Neural cell (in vitro differentiated cells): ENCODE data around the gene AARS2. TPM values are rescaled to one million over a fixed set of nuclear protein-coding genes. Genes with fewer than 3 reads are reported as not detected.

Source experiments
- H2AFZ ChIP-seq: fragments of 200-600, 300-800 bp; sonication (generic), shearing (Covaris generic); 2 replicates; pipeline ENCODE4 v1.6.0; 2014; ENCODE audit warnings: low read depth, mild to moderate bottlenecking, antibody characterized with exemption, low read length, moderate library complexity
- H3F3A ChIP-seq: fragments of 200-600 bp; shearing (Covaris generic); 2 replicates; pipeline ENCODE4 v1.6.1; 2016; ENCODE audit warnings: mild to moderate bottlenecking, moderate library complexity, mixed read lengths, antibody characterized with exemption, low read length; ENCODE audit not compliant: insufficient read depth, poor library complexity, severe bottlenecking
- H3K27ac ChIP-seq: fragments of 200-600, 300-800 bp; sonication (generic), shearing (Covaris generic); 2 replicates; pipeline ENCODE4 v1.5.1; 2014; ENCODE audit warnings: mild to moderate bottlenecking, low read length, moderate library complexity
- H3K27me3 ChIP-seq: fragments of 300-800, 200-600 bp; sonication (generic), shearing (Covaris generic); 2 replicates; pipeline ENCODE4 v1.6.0; 2014; ENCODE audit warnings: mild to moderate bottlenecking, low read depth, low read length, moderate library complexity; ENCODE audit not compliant: insufficient read depth
- H3K36me3 ChIP-seq: fragments of 300-800, 200-600 bp; sonication (generic), shearing (Covaris generic); 2 replicates; pipeline ENCODE4 v1.5.1; 2014; ENCODE audit warnings: mild to moderate bottlenecking, antibody characterized with exemption, low read length, moderate library complexity; ENCODE audit not compliant: insufficient read depth
- H3K4me2 ChIP-seq: fragments of 300-800, 200-600 bp; sonication (generic), shearing (Covaris generic); 2 replicates; pipeline ENCODE4 v1.6.0; 2014; ENCODE audit warnings: mild to moderate bottlenecking, low read length
- H3K4me3 ChIP-seq: fragments of 300-800, 200-600 bp; sonication (generic), shearing (Covaris generic); 2 replicates; pipeline ENCODE4 v1.5.1; 2014; ENCODE audit warnings: mild to moderate bottlenecking, low read length, moderate library complexity
- H3K79me2 ChIP-seq: fragments of 200-600 bp; shearing (Covaris generic); replicated peaks from 2 replicates; pipeline ENCODE4 v1.6.0; 2014; ENCODE audit warnings: mild to moderate bottlenecking, low read length, moderate library complexity; ENCODE audit not compliant: insufficient read depth
- H3K9ac ChIP-seq: fragments of 300-800, 200-600 bp; sonication (generic), shearing (Covaris generic); 2 replicates; pipeline ENCODE4 v1.6.1; 2016; ENCODE audit warnings: mild to moderate bottlenecking, low read length, mixed read lengths
- H3K9me2 ChIP-seq: fragments of 200-600 bp; shearing (Covaris generic); 2 replicates; pipeline ENCODE4 v1.6.1; 2016; ENCODE audit warnings: mild to moderate bottlenecking, low read length, mixed read lengths; ENCODE audit not compliant: insufficient read depth
- H3K9me3 ChIP-seq: fragments of 200-600, 300-800 bp; sonication (generic), shearing (Covaris generic); 2 replicates; pipeline ENCODE4 v1.6.1; 2016; ENCODE audit warnings: mild to moderate bottlenecking, mixed run types, low read length, moderate library complexity, mixed read lengths
- H4K20me1 ChIP-seq: fragments of 200-600 bp; shearing (Covaris generic); 2 replicates; pipeline ENCODE4 v1.6.1; 2016; ENCODE audit warnings: mild to moderate bottlenecking, mixed run types; ENCODE audit not compliant: insufficient read depth
- EP300 ChIP-seq: fragments of 450-650 bp; conservative IDR thresholded peaks from 2 replicates; pipeline ENCODE4 v1.6.1; 2014; ENCODE audit warnings: antibody characterized with exemption, mild to moderate bottlenecking, moderate library complexity; ENCODE audit not compliant: poor library complexity, severe bottlenecking
- EZH2 ChIP-seq: fragments of 200-600, 300-800 bp; shearing (Covaris generic), sonication (generic); IDR thresholded peaks from 2 replicates; pipeline ENCODE4 v1.6.1; 2014; ENCODE audit warnings: antibody characterized with exemption, low read length, borderline replicate concordance, mild to moderate bottlenecking; ENCODE audit not compliant: insufficient read depth, poor library complexity, severe bottlenecking
- MXI1 ChIP-seq: fragments of 450-650 bp; conservative IDR thresholded peaks from 2 replicates; pipeline ENCODE4 v1.6.1; 2014; ENCODE audit warnings: antibody characterized with exemption, mild to moderate bottlenecking; ENCODE audit not compliant: poor library complexity, severe bottlenecking
- POLR2AphosphoS5 ChIP-seq: IDR thresholded peaks from 2 replicates; pipeline ENCODE4 v1.6.1; 2012
- RAD21 ChIP-seq: fragments of 450-650 bp; conservative IDR thresholded peaks from 2 replicates; pipeline ENCODE4 v1.6.1; 2014; ENCODE audit warnings: antibody characterized with exemption, mild to moderate bottlenecking, moderate library complexity
- REST ChIP-seq: IDR thresholded peaks from 2 replicates; pipeline ENCODE4 v1.6.1; 2012; ENCODE audit warnings: borderline replicate concordance
- SMC3 ChIP-seq: fragments of 450-650 bp; conservative IDR thresholded peaks from 2 replicates; pipeline ENCODE4 v1.6.1; 2014; ENCODE audit warnings: antibody characterized with exemption, mild to moderate bottlenecking, moderate library complexity; ENCODE audit not compliant: poor library complexity
- TAF1 ChIP-seq: IDR thresholded peaks from 2 replicates; pipeline ENCODE4 v1.6.1; 2012; ENCODE audit warnings: low read depth
- polyA plus RNA-seq: library from polyadenylated mRNA; depleted of rRNA; stranded (reverse); fragments of >200 nt; gene quantifications from 2 replicates; pipeline ENCODE4 v1.2.3, GENCODE V29; 2014
- TF ChIP-seq, protein P1 (sequence below): fragments of 450-650 bp; IDR thresholded peaks from 2 replicates; pipeline ENCODE4 v1.5.1; 2014; ENCODE audit warnings: antibody characterized with exemption, mild to moderate bottlenecking, moderate library complexity; ENCODE audit not compliant: poor library complexity, severe bottlenecking

The AARS2 gene
- polyA plus RNA-seq, 1 donor from 2014 or later: 12.6 TPM

GRCh38 chr6:44305200-44305725, 7.9 kb downstream of the AARS2 start:
- Histone ChIP-seq H3K27me3 (no peaks in the 10 kb centered on the region), H3K27ac (no peak overlapping the region), H3K9me3 (no peaks in the 10 kb centered on the region), H4K20me1 (no peaks in the 10 kb centered on the region), H3K4me3 (no peak overlapping the region), H3K36me3 (peaks cover 7% of the 10 kb centered on the region), H2AFZ (no peak overlapping the region), H3K79me2 (no peaks in the 10 kb centered on the region), H3K9me2 (no peaks in the 10 kb centered on the region), H3K4me2 (no peak overlapping the region), H3F3A (no peaks in the 10 kb centered on the region), H3K9ac (no peak overlapping the region)
- TF ChIP-seq REST: no peak
- TF ChIP-seq EP300: no peak
- TF ChIP-seq MXI1: no peak
- no peak for TF ChIP-seq POLR2AphosphoS5
- no peak for TF ChIP-seq EZH2
- TF ChIP-seq, protein P1, sequence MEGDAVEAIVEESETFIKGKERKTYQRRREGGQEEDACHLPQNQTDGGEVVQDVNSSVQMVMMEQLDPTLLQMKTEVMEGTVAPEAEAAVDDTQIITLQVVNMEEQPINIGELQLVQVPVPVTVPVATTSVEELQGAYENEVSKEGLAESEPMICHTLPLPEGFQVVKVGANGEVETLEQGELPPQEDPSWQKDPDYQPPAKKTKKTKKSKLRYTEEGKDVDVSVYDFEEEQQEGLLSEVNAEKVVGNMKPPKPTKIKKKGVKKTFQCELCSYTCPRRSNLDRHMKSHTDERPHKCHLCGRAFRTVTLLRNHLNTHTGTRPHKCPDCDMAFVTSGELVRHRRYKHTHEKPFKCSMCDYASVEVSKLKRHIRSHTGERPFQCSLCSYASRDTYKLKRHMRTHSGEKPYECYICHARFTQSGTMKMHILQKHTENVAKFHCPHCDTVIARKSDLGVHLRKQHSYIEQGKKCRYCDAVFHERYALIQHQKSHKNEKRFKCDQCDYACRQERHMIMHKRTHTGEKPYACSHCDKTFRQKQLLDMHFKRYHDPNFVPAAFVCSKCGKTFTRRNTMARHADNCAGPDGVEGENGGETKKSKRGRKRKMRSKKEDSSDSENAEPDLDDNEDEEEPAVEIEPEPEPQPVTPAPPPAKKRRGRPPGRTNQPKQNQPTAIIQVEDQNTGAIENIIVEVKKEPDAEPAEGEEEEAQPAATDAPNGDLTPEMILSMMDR: no peak
- TF ChIP-seq TAF1: no peak
- TF ChIP-seq SMC3: no peak
- TF ChIP-seq RAD21: no peak

DNA sequence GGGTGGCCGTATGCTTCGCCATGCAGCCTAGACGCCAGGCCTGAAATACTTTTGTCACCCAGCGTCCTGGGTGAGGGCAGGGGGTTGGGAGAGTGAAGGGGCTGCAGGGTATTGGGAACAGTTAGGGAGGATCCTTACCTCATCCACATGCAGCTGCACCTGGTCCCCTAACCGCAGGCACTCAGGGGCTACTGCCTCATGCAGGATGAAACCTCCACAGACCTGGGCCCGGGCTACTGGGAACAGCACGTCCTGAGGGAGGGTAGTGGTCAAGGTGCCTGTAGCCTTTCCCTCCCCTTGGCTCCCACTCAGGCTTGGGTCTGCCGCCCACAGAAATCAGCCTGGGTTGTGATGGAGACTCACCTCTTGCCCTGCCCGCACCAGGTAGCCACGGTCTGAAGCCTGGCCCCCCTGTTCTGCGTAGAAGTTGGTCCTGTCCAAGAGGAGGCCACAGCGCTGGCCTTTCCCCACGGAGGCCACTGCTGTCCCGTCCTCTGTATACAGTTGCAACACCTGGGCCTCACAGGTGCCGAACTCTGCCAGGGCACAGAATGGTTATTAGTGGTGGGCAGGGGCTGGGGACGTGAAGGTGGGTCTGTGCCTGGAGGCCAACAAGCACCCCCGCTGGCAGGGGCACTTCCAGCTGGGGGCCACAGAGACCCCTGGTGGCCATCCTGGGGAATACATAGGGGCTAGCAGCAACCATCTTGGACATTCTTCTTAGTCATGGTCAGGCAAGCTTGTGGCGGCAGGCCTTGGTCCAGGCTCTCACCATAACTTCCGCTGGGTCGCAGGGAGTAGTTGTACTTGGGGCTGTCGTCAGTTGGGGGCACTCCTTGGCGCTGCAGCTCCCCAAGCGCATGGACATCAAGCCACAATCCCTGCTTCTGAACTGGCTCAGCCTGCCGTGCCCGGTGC, 8.6 kb downstream of the AARS2 start:
- TF ChIP-seq RAD21 (peak; percentile 55), MXI1 (no peak), TAF1 (no peak), EP300 (no peak), EZH2 (no peak), SMC3 (peak; percentile 73), POLR2AphosphoS5 (no peak), REST (no peak)
- TF ChIP-seq, protein P1: peak; percentile 73
- Histone ChIP-seq H3F3A (no peaks in the 10 kb centered on the region), H3K4me3 (no peak overlapping the region), H3K27ac (no peak overlapping the region), H4K20me1 (no peaks in the 10 kb centered on the region), H3K79me2 (no peaks in the 10 kb centered on the region), H3K36me3 (peaks cover 4% of the 10 kb centered on the region), H2AFZ (no peak overlapping the region), H3K9me2 (no peaks in the 10 kb centered on the region), H3K9ac (no peak overlapping the region), H3K4me2 (no peak overlapping the region), H3K27me3 (no peaks in the 10 kb centered on the region), H3K9me3 (no peaks in the 10 kb centered on the region)
